ENCODE data around the gene PCDHB1. TPM values are rescaled to one million over a fixed set of nuclear protein-coding genes. Genes with fewer than 3 reads are reported as not detected.

The PCDHB1 gene
- total RNA-seq, 1 experiment from 2014 or later = not detected

DNA sequence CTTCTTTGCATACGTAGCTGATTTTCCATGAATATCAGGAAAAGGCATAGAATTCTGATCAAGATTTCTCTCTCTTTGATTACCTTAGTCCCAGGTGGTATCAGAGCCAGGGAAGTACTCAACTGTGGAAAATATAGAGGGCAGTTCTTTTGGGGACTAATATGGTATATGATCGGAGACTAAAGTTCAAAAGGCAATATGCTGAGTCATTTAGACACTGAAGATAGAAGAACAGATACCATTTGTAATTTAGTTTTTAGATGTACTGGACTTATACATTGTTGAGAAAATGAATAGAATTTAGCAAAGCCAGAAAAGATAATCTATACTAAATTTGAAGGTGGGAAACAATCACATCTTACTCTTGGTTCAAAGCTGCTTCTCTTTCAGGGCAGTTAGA, 54.2 kb downstream of the PCDHB1 start:
- no peaks in the 10 kb centered on the region for H3K4me1 ChIP-seq (replicated peaks; ENCODE audit: insufficient read depth)
- no TSS peak for BruUV-seq (replicated peaks)
- POLR2A ChIA-PET (ENCODE audit: unreplicated experiment) = no interaction called here

More for the DNA sequence above, 54.2 kb downstream of the PCDHB1 start:
- CTCF ChIA-PET = interaction anchor here (0.6 kb wide), 1 partner anchor 23 kb away, joined by 6 read pairs; no protein-coding TSS in a partner anchor
- TF ChIP-seq, protein P1, sequence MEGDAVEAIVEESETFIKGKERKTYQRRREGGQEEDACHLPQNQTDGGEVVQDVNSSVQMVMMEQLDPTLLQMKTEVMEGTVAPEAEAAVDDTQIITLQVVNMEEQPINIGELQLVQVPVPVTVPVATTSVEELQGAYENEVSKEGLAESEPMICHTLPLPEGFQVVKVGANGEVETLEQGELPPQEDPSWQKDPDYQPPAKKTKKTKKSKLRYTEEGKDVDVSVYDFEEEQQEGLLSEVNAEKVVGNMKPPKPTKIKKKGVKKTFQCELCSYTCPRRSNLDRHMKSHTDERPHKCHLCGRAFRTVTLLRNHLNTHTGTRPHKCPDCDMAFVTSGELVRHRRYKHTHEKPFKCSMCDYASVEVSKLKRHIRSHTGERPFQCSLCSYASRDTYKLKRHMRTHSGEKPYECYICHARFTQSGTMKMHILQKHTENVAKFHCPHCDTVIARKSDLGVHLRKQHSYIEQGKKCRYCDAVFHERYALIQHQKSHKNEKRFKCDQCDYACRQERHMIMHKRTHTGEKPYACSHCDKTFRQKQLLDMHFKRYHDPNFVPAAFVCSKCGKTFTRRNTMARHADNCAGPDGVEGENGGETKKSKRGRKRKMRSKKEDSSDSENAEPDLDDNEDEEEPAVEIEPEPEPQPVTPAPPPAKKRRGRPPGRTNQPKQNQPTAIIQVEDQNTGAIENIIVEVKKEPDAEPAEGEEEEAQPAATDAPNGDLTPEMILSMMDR (conservative IDR thresholded peaks at IDR 0.05) = no peak
- TF ChIP-seq EZH2 (IDR thresholded peaks at IDR 0.05; ENCODE audit: low read depth) = no peak
- H3K27ac ChIP-seq = no peak overlapping the region
- H3K9me3 ChIP-seq (ENCODE audit: insufficient read depth, low read depth) = 0 out of 2 replicates have a peak, but pooled peaks cover 3% of the 10 kb centered on the region
- no peak overlapping the region for H3K4me2 ChIP-seq
- no peaks in the 10 kb centered on the region for H3K27me3 ChIP-seq (ENCODE audit: insufficient read depth, low read depth)
- intact Hi-C loops (cut with micrococcal nuclease; ENCODE audit: unreplicated experiment) = no loop called here
- H2AFZ ChIP-seq = no peak overlapping the region
- DNase-seq = no peak
- H4K20me1 ChIP-seq (ENCODE audit: insufficient read depth) = no peaks in the 10 kb centered on the region
- no peaks in the 10 kb centered on the region for H3F3A ChIP-seq (ENCODE audit: insufficient read depth, low read depth)
- no peak overlapping the region for H3K4me3 ChIP-seq
- no peaks in the 10 kb centered on the region for H3K36me3 ChIP-seq (ENCODE audit: low read depth)
- H3K9me2 ChIP-seq (ENCODE audit: insufficient read depth) = no peaks in the 10 kb centered on the region
- H3K79me2 ChIP-seq (ENCODE audit: low read depth) = no peaks in the 10 kb centered on the region

Other genes with a start within 250 kb of the PCDHB1 start
- gene PCDHA4, start 244.3 kb upstream of the PCDHB1 start, total RNA-seq (2021) = not detected in 2 replicates
- gene PCDHA5, start 229.8 kb upstream of the PCDHB1 start, total RNA-seq (2021) = not detected in 2 replicates
- not detected in 2 replicates for gene PCDHA6, start 223.4 kb upstream of the PCDHB1 start, total RNA-seq (2021)
- gene PCDHA7, start 217.1 kb upstream of the PCDHB1 start, total RNA-seq (2021) = not detected in 2 replicates
- gene PCDHA8, start 210.2 kb upstream of the PCDHB1 start, total RNA-seq (2021) = not detected in 2 replicates
- gene PCDHA9, start 203.0 kb upstream of the PCDHB1 start, total RNA-seq (2021) = not detected in 2 replicates
- gene PCDHA10, start 195.5 kb upstream of the PCDHB1 start, total RNA-seq (2021) = not detected in 2 replicates
- not detected in 2 replicates for gene PCDHA11, start 182.4 kb upstream of the PCDHB1 start, total RNA-seq (2021)
- not detected in 2 replicates for gene PCDHA12, start 176.1 kb upstream of the PCDHB1 start, total RNA-seq (2021)
- not detected in 2 replicates for gene PCDHA13, start 169.2 kb upstream of the PCDHB1 start, total RNA-seq (2021)
- 0.88 and 0.90 TPM in 2 replicates for gene PCDHAC1, start 125.1 kb upstream of the PCDHB1 start, total RNA-seq (2021)
- 2.8 and 3.4 TPM in 2 replicates for gene PCDHAC2, start 84.9 kb upstream of the PCDHB1 start, total RNA-seq (2021)
- gene PCDHB2, start 43.2 kb downstream of the PCDHB1 start, total RNA-seq (2021) = 2.8 and 4.0 TPM in 2 replicates
- gene PCDHB3, start 49.1 kb downstream of the PCDHB1 start, total RNA-seq (2021) = 0.17 and 0.55 TPM in 2 replicates
- gene PCDHB4, start 70.4 kb downstream of the PCDHB1 start, total RNA-seq (2021) = 0.09 and 0.13 TPM in 2 replicates
- not detected in 2 replicates for gene PCDHB5, start 83.8 kb downstream of the PCDHB1 start, total RNA-seq (2021)
- gene PCDHB6, start 98.7 kb downstream of the PCDHB1 start, total RNA-seq (2021) = not detected in 2 replicates
- gene PCDHB7, start 121.3 kb downstream of the PCDHB1 start, total RNA-seq (2021) = not detected in 2 replicates
- not detected in 2 replicates for gene PCDHB8, start 126.4 kb downstream of the PCDHB1 start, total RNA-seq (2021)
- not detected in 2 replicates for gene PCDHB16, start 131.0 kb downstream of the PCDHB1 start, total RNA-seq (2021)
- not detected in 2 replicates for gene PCDHB9, start 135.8 kb downstream of the PCDHB1 start, total RNA-seq (2021)
- gene PCDHB10, start 141.0 kb downstream of the PCDHB1 start, total RNA-seq (2021) = not detected in 2 replicates
- gene PCDHB11, start 148.3 kb downstream of the PCDHB1 start, total RNA-seq (2021) = not detected in 2 replicates
- not detected in 2 replicates for gene PCDHB12, start 157.3 kb downstream of the PCDHB1 start, total RNA-seq (2021)
- gene PCDHB13, start 162.5 kb downstream of the PCDHB1 start, total RNA-seq (2021) = not detected in 2 replicates
- gene PCDHB14, start 172.0 kb downstream of the PCDHB1 start, total RNA-seq (2021) = 0.07 TPM in 1 of 2 replicates, not detected in the other
- gene PCDHB15, start 194.0 kb downstream of the PCDHB1 start, total RNA-seq (2021) = not detected in 2 replicates